Left colon (tissue), 2 donors: ENCODE results near the gene EMC7. TPM values are rescaled to one million over a fixed set of nuclear protein-coding genes. Genes with fewer than 3 reads are reported as not detected.

Source experiments
- ATAC-seq: fragments of 200-7000 bp; cut with Tn5 transposase; one replicate; pipeline ENCODE4 v1.9.1; 2020; ENCODE audit warnings: mild to moderate bottlenecking, moderate library complexity
- DNase-seq, 2 donors: peaks; one replicate each; pipeline ENCODE4 v3.0.0-alpha.2; 2020
- intact Hi-C, 2 donors: fragments of 100-400 bp; cut with DNase I in 1 of 2; cut with micrococcal nuclease in 1 of 2; formaldehyde crosslinking; loops; one replicate each; pipeline versions ENCODE4 v1.11.2 to v1.14.0; 2022; cut with DNase I, micrococcal nuclease
- total RNA-seq, 2 donors: library from RNA; stranded (reverse); fragmentation: NEBNext Ultra II Directional; extraction: Animal tissue kit (Norgen Biotek cat#: 25700); gene quantifications; one replicate each; pipeline ENCODE4 v1.2.1, GENCODE V29; 2021
- donor health status: DM: no; HTN: no; CAD: no.
- donor health status: DM: yes; HTN: yes; CAD: no.

EMC7 gene
- total RNA-seq, 2 donors from 2014 or later, result 66.3 to 67.4 TPM

DNA sequence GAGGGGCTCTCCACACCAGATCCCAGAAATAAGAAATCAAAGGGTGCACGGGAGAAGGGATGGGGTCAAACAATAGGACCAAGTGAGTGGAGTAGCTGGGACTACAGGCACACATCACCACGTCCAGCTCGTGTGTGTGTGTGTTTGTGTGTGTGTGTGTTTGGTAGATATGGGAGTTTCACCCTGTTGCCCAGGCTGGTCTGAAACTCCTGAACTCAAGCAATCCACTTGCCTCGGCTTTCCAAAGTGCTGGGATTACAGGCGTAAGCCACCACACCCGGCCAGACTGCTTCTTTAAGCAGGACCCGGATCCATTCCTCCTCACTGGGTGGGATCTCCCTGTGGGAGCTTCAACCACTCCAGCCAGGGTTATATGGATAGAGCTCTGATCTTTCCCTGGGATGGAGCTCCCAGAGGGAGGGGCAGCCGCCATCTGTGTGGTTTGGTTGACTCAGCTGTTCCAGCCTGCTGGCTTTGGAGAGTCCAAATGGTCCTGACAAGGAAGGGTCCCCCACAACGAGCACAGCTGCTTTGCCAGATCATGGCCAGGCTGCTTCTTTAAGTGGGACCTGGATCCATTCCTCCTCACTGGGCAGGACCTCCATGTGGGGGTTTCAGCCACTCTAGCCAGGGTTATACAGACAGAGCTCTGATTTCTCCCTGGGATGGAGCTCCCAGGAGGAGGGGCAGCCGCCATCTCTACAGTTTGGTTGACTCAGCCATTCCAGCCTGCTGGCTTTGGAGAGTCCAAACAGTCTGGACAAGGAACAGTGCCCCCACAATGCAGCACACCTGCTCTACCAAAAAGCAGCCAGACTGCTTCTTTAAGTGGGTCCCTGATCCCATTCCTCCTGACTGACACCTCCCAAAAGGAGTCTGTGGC, 53.5 kb downstream of the EMC7 start:
- intact Hi-C loops, result no loop called here
- DNase-seq, result no peak

DNA sequence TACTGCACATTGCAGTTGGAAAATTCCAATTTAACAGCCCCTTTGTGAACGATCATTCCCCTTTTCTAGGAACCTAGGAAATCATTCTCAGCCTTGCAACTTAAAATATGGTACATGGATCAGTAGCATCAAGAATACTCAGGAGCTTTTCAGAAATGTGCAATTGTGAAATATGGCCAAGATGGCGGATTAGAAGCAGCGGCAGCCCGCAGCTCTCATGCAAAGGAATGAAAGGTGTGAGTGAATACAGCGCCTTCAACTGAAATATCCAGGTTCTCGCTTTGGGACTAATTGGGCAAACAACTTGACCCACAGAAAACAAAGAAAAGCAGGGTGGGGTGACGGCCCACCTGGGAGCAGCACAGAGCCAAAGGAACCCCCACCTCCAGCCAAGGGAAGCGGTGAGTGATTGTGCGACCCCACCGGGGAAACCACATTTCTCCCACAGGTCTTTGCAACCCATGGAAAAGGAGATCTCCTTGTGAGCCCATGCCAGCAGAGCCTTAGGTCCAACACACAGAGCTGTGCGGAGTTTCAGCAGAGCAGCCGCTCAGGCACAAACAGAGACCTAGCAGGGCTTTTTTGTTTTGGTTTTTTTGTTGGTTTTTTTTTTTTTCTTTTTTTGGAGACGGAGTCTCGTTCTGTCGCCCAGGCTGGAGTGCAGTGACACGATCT, 55.1 kb downstream of the EMC7 start:
- ATAC-seq (no peak), DNase-seq (no peak)
- intact Hi-C loops, result no loop called here

More for the DNA sequence above, 53.5 kb downstream of the EMC7 start:
- no peak for ATAC-seq

DNA sequence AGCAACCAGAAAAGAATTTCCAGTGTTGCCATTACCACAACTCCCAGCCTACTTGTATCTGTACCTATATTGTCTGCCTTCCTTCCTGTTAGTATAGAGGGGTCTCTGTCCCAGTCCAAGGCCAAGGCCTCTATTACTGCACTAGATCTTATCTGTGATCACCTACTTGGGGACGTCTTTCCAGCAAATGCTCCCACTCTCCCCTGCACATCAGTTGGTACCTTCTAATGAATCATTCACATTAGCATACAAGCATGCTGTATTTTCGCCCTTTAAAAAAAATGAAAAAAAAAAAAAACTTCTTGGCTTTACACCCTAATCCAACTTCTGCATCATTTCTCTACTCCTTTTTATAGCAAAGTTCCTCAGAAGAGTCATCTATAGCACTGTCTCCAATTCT, 57.8 kb downstream of the EMC7 start:
- intact Hi-C loops, result no loop called here
- DNase-seq (no peak), ATAC-seq (no peak)

DNA sequence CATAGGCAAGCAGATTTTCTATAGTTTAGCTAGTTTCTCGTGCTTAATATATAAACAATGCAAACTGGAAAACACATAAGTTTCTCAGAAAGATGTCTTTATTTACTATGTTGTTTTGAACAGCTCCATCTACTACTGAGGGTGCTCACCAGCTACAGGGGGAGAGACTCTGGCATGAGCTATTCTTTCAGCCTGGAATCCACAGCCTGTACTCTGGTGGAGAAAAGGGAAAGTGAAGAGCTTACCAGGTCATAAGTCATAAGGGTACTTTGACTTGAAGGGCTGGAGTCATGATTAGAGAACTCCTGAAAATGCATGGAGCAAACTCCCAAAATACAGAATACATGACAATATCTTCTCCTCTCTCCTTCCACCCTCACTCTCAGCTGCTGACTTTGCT, 58.3 kb downstream of the EMC7 start:
- DNase-seq (no peak), ATAC-seq (no peak)
- intact Hi-C loops, result no loop called here

DNA sequence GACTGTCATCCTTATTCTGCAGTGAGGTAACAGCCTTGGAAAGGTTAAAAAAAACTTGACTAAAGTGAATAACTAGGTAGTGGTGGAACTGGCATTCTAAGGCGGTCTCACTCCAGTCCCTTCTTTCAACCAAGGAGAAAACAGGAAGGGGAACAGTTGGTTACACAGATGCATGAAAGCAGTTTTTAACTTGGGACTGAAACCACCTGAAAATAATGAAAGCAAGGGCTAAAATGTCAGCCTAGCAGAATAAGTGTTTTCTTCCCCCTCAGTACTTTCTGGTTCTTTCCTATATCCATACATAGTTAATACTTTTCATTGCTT, 61.9 kb downstream of the EMC7 start:
- ATAC-seq, result no peak
- no peak for DNase-seq
- intact Hi-C loops, result no loop called here

DNA sequence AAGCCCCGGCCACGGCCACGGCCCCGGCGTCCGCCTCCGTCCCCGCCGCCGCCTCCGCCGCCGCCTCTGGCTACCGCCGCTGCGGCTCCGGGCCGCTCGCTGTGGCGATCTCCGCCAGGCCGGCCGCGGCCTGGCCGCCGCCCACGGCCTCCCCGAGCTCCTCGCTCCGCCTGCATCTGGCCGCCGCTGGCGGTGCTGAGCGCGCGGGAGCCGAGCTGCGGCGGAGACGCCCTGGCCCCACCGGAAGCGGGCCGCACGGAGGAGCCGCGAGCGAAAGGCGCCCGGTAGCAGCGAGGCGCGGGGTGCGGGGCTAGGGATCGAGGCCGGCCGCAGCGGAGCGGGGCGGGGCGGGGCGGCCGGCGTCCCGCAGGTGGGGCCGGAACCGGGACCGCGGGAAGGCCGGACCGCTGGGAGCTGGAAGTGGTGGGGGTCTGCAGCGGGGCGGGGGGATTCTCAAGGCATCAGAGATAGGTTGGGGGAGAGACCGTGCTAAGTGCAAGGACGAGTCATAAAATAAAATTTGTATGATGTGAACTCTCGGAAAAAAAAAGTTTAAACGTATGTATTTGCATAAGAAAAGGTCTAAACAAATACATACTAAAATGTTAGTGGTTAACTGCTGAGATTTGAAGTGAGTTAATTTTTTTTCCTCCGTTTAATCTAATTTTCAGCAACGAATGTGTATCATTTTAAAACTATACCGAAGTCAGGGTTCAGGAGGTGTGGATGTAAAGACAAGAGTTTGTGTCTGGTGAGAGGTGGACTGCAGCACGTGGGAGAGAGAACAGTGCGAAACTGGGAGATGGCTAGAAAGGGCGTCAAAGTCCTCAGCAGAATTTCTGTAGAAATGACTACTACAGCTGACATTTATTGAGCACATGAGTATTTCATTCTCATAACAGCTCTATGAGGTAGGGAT, 62.5 kb downstream of the EMC7 start, which contains the start of gene AVEN:
Gene AVEN, minus strand, starts transcription at position 334 of the 919 bp plus-strand sequence. Its CDS starts 158 bp downstream, at position 176.
- ATAC-seq (peak; percentile 80), DNase-seq (peak; percentile 37 to 73)
- intact Hi-C loops, result no loop called here

DNA sequence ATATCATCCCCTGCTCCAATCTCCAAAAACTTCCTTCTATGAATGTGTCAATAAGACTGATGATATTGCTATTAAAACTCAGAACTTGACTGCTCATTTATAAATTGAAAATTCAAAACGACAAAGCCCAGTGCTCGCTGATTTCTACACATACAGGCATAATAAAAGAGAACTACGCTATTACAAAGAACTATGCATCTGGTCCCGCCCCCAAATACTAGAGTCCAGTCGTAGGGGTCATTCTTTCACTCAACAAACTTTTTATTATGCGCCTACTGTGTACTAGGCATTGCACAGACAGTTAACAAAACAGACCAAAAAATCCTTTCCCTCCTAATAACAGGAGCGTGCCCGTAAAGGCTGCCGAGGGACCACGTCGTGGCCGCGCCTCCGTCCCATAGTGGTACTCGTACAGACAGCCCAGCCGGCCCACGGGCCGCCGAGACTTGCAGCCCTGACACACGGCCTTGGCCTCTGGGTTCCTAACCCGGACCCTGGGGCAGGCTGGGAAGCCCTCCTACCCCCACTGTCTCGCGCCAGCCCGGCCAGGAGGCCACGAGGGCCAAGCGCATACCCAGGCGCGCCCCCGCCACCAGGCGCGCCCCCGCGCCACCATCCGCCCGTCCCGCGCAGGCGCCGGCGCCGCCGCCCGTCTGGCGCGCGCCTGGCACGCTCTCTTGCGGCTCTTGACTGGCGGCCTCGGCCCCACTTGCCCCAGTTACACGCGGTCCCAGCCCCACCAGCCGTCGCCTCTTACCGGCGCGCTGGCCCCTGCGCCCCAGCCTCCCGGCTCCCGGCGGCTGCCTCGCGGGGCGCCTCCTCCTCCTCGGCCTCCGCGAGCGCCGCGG, 63.4 kb downstream of the EMC7 start:
- DNase-seq (peak; percentile 74 to 82), ATAC-seq (peak; percentile 87)
- intact Hi-C loops, result no loop called here

Other genes with a start within 250 kb of the EMC7 start
- gene CHRM5, start 133.4 kb downstream of the EMC7 start, total RNA-seq, result not detected
- 10 to 100 TPM; 10.3 to 11.4 TPM for gene AVEN, start 62.7 kb downstream of the EMC7 start, total RNA-seq
- gene PGBD4, start 221 bp upstream of the EMC7 start, total RNA-seq, result 1 to 10 TPM; 1.3 to 1.4 TPM
- gene KATNBL1, start 108.2 kb upstream of the EMC7 start, total RNA-seq, result 10 to 100 TPM; 33.7 to 41.4 TPM
- gene EMC4, start 123.2 kb upstream of the EMC7 start, total RNA-seq, result 10 to 100 TPM; 67.0 to 74.7 TPM
- 10 to 100 TPM; 13.9 to 19.2 TPM for gene SLC12A6, start 235.9 kb upstream of the EMC7 start, total RNA-seq
- gene NOP10, start 241.3 kb upstream of the EMC7 start, total RNA-seq, result 100 to 1,000 TPM; 139 to 142 TPM
- gene NUTM1, start 241.5 kb upstream of the EMC7 start, total RNA-seq, result not detected